Lung (tissue), 12 donors: Measurements from ENCODE around the gene MCM10. TPM values are rescaled to one million over a fixed set of nuclear protein-coding genes. Genes with fewer than 3 reads are reported as not detected.

Experiments used
- ATAC-seq: fragments of 200-7000 bp; cut with Tn5 transposase; one replicate; pipeline ENCODE4 v1.9.1; 2020; ENCODE audit warnings: moderate number of reproducible peaks; ENCODE audit not compliant: insufficient read depth, low FRiP score
- DNase-seq, 3 donors: peaks; one replicate each; pipeline ENCODE4 v3.0.0-alpha.2; 2013 to 2017
- H3K27ac ChIP-seq, 2 donors: one replicate each; pipeline ENCODE4 v1.5.1; 2013; ENCODE audit warnings: mild to moderate bottlenecking in 2 of 2, moderate library complexity in 2 of 2, control low read depth in 1 of 2, inconsistent platforms in 1 of 2, low read depth in 1 of 2, low read length in 1 of 2
- H3K27me3 ChIP-seq, 3 donors: one replicate each; pipeline ENCODE4 v1.5.1; 2013; ENCODE audit warnings: low read length in 2 of 3; ENCODE audit not compliant: control insufficient read depth in 3 of 3, insufficient read depth in 3 of 3
- H3K36me3 ChIP-seq, 4 donors: one replicate each; pipeline ENCODE4 v1.5.1; 2013; ENCODE audit warnings: low read length in 4 of 4, mild to moderate bottlenecking in 1 of 4, moderate library complexity in 1 of 4; ENCODE audit not compliant: control insufficient read depth in 4 of 4, insufficient read depth in 4 of 4
- H3K4me1 ChIP-seq, 5 donors: one replicate each; pipeline ENCODE4 v1.5.1; 2013; ENCODE audit warnings: low read length in 5 of 5, mild to moderate bottlenecking in 2 of 5, moderate library complexity in 1 of 5; ENCODE audit not compliant: control insufficient read depth in 5 of 5, insufficient read depth in 5 of 5
- H3K4me3 ChIP-seq: one replicate; pipeline ENCODE4 v1.5.1; 2013; ENCODE audit warnings: mild to moderate bottlenecking, control low read depth, moderate library complexity
- H3K9ac ChIP-seq, 2 donors: one replicate each; pipeline ENCODE4 v1.5.1; 2013; ENCODE audit warnings: low read length in 2 of 2, control low read depth in 1 of 2; ENCODE audit not compliant: insufficient read depth in 1 of 2
- H3K9me3 ChIP-seq, 4 donors: one replicate each; pipeline ENCODE4 v1.5.1; 2013; ENCODE audit warnings: low read length in 3 of 4, mild to moderate bottlenecking in 1 of 4, moderate library complexity in 1 of 4; ENCODE audit not compliant: control insufficient read depth in 4 of 4, insufficient read depth in 3 of 4
- WGBS, 2 donors: extraction: QIAGEN DNeasy Blood & Tissue Kit; methylation state at CpG; one replicate each; pipeline ENCODE4 v1.1.7; 2013; 5-methylcytosine and 5-hydroxymethylcytosine counted together
- polyA plus RNA-seq, 2 donors: library from polyadenylated mRNA; stranded (reverse); fragments of 200-250 nt; gene quantifications; one replicate each; pipeline ENCODE4 v1.2.1, GENCODE V29; 2013
- total RNA-seq, 2 donors: library from RNA; depleted of rRNA in 1 of 2; stranded (reverse); fragments of >200 nt in 1 of 2; gene quantifications; one replicate each; pipeline ENCODE4 v1.2.1, GENCODE V29; 2014 to 2021
- TF ChIP-seq, protein P1 (sequence below): IDR thresholded peaks from 2 replicates; pipeline ENCODE4 v1.5.1; 2012; ENCODE audit warnings: mild to moderate bottlenecking; ENCODE audit errors: control extremely low read depth, extremely low read depth
- donor health status: control.
- donor health status: control.
- donor health status: Bipolar disorder and iron deficiency.
- donor health status: healthy.
- donor health status: DM: yes; HTN: yes; CAD: no.

The MCM10 gene
- total and polyA plus RNA-seq, 4 donors = 0.54 to 1.8 (median 1.0) TPM

DNA sequence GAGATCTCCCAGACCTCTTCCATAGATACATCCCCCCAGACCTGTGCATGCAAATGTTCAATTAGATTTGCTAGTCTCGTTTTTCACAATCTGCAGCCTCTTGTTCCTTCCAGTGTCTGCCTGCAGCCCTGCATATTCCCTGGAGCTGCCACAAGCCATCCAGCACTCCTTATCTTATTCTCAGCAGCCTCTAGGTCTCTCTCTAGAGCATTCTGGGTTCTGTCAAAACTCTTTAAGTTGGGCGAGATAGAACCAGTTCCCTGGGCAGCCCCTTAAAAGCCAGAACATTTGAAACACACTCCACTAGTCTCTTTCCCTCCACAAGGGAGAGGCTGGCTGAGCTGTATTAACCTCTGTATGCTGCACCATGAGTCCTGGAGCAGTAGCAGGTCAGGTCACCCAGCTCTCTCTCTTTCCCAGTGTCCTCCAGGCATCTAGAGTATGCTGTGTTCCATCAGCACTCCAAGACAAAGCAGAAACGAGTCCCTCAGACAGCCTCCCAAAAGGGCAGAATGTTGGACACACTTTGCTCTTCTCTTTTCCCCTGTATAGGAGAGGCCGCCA is 20.6 kb upstream of the MCM10 start:
- H3K9ac ChIP-seq = no peak overlapping the region
- H3K36me3 ChIP-seq = peaks cover 5 to 28% (median 12%) of the 10 kb centered on the region in 4 donors
- TF ChIP-seq, protein P1, sequence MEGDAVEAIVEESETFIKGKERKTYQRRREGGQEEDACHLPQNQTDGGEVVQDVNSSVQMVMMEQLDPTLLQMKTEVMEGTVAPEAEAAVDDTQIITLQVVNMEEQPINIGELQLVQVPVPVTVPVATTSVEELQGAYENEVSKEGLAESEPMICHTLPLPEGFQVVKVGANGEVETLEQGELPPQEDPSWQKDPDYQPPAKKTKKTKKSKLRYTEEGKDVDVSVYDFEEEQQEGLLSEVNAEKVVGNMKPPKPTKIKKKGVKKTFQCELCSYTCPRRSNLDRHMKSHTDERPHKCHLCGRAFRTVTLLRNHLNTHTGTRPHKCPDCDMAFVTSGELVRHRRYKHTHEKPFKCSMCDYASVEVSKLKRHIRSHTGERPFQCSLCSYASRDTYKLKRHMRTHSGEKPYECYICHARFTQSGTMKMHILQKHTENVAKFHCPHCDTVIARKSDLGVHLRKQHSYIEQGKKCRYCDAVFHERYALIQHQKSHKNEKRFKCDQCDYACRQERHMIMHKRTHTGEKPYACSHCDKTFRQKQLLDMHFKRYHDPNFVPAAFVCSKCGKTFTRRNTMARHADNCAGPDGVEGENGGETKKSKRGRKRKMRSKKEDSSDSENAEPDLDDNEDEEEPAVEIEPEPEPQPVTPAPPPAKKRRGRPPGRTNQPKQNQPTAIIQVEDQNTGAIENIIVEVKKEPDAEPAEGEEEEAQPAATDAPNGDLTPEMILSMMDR = no peak
- H3K27ac ChIP-seq = no peak overlapping the region
- DNase-seq = no peak
- ATAC-seq = no peak
- H3K27me3 ChIP-seq = no peaks in the 10 kb centered on the region
- no peaks in the 10 kb centered on the region for H3K9me3 ChIP-seq
- peaks cover 0 to 2% (median 0%) of the 10 kb centered on the region in 5 donors for H3K4me1 ChIP-seq
- WGBS, 2 donors = 89 to 90% methylated on average over 4 of the region's 4 CpGs
- no peak overlapping the region for H3K4me3 ChIP-seq

DNA sequence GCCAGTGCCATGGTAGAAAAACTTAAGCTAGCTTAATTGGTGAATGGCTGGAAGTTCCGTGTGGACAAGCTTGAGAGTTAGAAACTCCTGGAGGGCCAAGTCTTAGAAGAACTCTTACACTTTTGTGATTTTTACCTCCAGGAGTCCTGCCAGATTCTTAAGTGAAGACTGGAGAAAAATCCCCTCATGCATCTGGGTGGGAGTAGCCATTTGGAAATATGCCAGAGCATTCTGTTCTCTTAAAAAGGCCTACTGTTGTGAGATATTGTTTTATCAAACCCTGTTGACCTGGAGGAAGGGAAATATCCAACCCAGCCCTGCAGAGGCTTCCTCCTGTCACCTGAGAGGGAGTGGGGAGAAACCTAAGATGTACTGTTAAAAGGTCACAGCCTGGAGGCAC is 17.6 kb upstream of the MCM10 start:
- H3K9ac ChIP-seq = no peak overlapping the region
- DNase-seq (no peak), ATAC-seq (no peak)
- WGBS, 2 donors = 98 to 100% methylated on average over 1 of the region's 1 CpG
- peaks cover 0 to 2% (median 0%) of the 10 kb centered on the region in 5 donors for H3K4me1 ChIP-seq
- peaks cover 0 to 13% (median 6%) of the 10 kb centered on the region in 4 donors for H3K36me3 ChIP-seq
- TF ChIP-seq, protein P1 = no peak
- no peak overlapping the region for H3K27ac ChIP-seq
- H3K9me3 ChIP-seq = no peaks in the 10 kb centered on the region
- H3K4me3 ChIP-seq = no peak overlapping the region
- no peaks in the 10 kb centered on the region for H3K27me3 ChIP-seq

DNA sequence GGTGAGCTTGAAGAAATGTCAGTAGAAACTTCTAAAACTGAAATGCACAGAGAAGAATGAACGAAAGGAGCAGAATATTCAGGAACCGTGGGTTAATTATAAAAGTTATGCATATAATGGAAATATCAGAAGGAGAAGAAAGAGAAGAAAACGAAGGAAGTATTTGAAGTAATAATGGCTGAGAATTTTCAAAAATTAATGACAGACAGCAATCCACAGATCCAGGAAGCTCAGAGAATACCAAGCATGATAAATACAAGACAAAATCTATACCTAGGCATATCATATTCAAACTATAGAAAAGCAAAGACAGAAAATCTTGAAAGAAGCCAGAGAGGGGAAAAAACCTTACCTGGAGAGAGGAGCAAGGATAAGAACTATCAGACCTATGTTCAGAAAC is 16.5 kb upstream of the MCM10 start:
- WGBS, 2 donors = 81 to 96% methylated on average over 3 of the region's 3 CpGs
- H3K4me3 ChIP-seq = no peak overlapping the region
- peaks cover 0 to 2% (median 0%) of the 10 kb centered on the region in 5 donors for H3K4me1 ChIP-seq
- DNase-seq (no peak), ATAC-seq (no peak)
- H3K27ac ChIP-seq = no peak overlapping the region
- H3K36me3 ChIP-seq = peaks cover 0 to 9% (median 3%) of the 10 kb centered on the region in 4 donors
- no peak overlapping the region for H3K9ac ChIP-seq
- H3K9me3 ChIP-seq = no peaks in the 10 kb centered on the region
- TF ChIP-seq, protein P1 = no peak
- H3K27me3 ChIP-seq = no peaks in the 10 kb centered on the region

DNA sequence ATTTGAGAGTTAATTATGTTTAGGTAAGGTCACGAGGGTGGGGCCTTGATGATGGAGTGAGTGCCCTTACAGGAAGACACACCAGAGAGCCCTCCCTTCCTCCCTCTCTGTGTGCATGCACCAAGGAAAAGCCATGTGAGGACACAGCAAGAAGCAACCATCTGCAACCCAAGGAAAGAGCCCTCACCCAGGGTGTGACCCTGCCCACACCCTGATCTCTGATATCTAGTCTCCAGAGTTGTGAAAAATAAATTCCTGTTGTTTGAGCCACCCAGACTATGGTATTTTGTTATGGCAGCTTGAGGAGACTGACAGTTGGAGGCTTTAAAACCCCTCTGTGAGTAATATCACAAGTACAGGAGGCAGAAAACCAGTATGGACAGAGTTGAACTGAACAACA is 15.0 kb upstream of the MCM10 start:
- H3K27ac ChIP-seq = no peak overlapping the region
- H3K27me3 ChIP-seq = no peaks in the 10 kb centered on the region
- no peak overlapping the region for H3K4me3 ChIP-seq
- no peak overlapping the region for H3K9ac ChIP-seq
- DNase-seq (no peak), ATAC-seq (no peak)
- TF ChIP-seq, protein P1 = no peak
- 69 to 73% methylated on average over 1 of the region's 1 CpG for WGBS, 2 donors
- H3K9me3 ChIP-seq = no peaks in the 10 kb centered on the region
- peaks cover 0 to 2% (median 0%) of the 10 kb centered on the region in 5 donors for H3K4me1 ChIP-seq
- peaks cover 0 to 6% (median 0%) of the 10 kb centered on the region in 4 donors for H3K36me3 ChIP-seq
